PC-9 (cell line): Measurements from ENCODE around the gene RYR3. TPM values are rescaled to one million over a fixed set of nuclear protein-coding genes. Genes with fewer than 3 reads are reported as not detected.

ENCODE experiments used
- BruUV-seq: library from RNA; stranded (reverse); fragments of 400-500 nt; replicated peaks from 2 replicates; lab custom pipeline; 2021; lab: Mats Ljungman, UMichigan
- CTCF ChIA-PET: fragments of 300-600 bp; sonication (Branson Sonifier 250); formaldehyde crosslinking; loops from one replicate; lab custom pipeline; 2022; ENCODE audit warnings: antibody characterized with exemption; lab: Charles Lee
- POLR2A ChIA-PET: fragments of 300-600 bp; sonication (Branson Sonifier 250); formaldehyde crosslinking; loops from one replicate; lab custom pipeline; 2022; ENCODE audit warnings: antibody characterized with exemption; ENCODE audit not compliant: unreplicated experiment; lab: Charles Lee
- DNase-seq, 2 experiments: peaks; one replicate each; pipeline versions ENCODE4 v3.0.0 to v3.0.0-alpha.2; 2015 to 2022; ENCODE audit warnings: mixed read lengths in 1 of 2
- H2AFZ ChIP-seq: fragments of 200-600 bp; sonication (generic); 2 replicates; pipeline ENCODE4 v1.8.1; 2017; ENCODE audit warnings: antibody characterized with exemption
- H3F3A ChIP-seq: fragments of 200-600 bp; sonication (generic); 2 replicates; pipeline ENCODE4 v1.8.1; 2017; ENCODE audit warnings: antibody characterized with exemption, mild to moderate bottlenecking, low read depth; ENCODE audit not compliant: insufficient read depth
- H3K27ac ChIP-seq: fragments of 200-600 bp; sonication (generic); 2 replicates; pipeline ENCODE4 v1.6.1; 2016; ENCODE audit warnings: mixed run types
- H3K27me3 ChIP-seq: fragments of 200-600 bp; sonication (generic); 2 replicates; pipeline ENCODE4 v1.6.1; 2016; ENCODE audit warnings: low read depth, mixed run types; ENCODE audit not compliant: insufficient read depth
- H3K36me3 ChIP-seq: fragments of 200-600 bp; sonication (generic); 2 replicates; pipeline ENCODE4 v1.6.1; 2016; ENCODE audit warnings: low read depth, mixed run types
- H3K4me1 ChIP-seq: fragments of 200-600 bp; sonication (generic); replicated peaks from 2 replicates; pipeline ENCODE4 v1.6.1; 2016; ENCODE audit warnings: mixed run types; ENCODE audit not compliant: insufficient read depth
- H3K4me2 ChIP-seq: fragments of 200-600 bp; sonication (generic); 2 replicates; pipeline ENCODE4 v1.6.1; 2017; ENCODE audit warnings: mixed run types
- H3K4me3 ChIP-seq: fragments of 200-600 bp; sonication (generic); 2 replicates; pipeline ENCODE4 v1.6.1; 2016; ENCODE audit warnings: mixed run types
- H3K79me2 ChIP-seq: fragments of 200-600 bp; sonication (generic); 2 replicates; pipeline ENCODE4 v1.6.1; 2017; ENCODE audit warnings: low read depth, mixed run types
- H3K9me2 ChIP-seq: fragments of 200-600 bp; sonication (generic); 2 replicates; pipeline ENCODE4 v1.8.1; 2017; ENCODE audit warnings: mild to moderate bottlenecking; ENCODE audit not compliant: insufficient read depth
- H3K9me3 ChIP-seq: fragments of 200-600 bp; sonication (generic); 2 replicates; pipeline ENCODE4 v1.8.1; 2016; ENCODE audit warnings: low read depth; ENCODE audit not compliant: insufficient read depth
- H4K20me1 ChIP-seq: fragments of 200-600 bp; sonication (generic); 2 replicates; pipeline ENCODE4 v1.8.1; 2017; ENCODE audit not compliant: insufficient read depth
- CTCF ChIP-seq: fragments of 200-600 bp; sonication (generic); conservative IDR thresholded peaks from 2 replicates; pipeline ENCODE4 v1.6.1; 2017; ENCODE audit warnings: mixed run types, antibody characterized with exemption, mild to moderate bottlenecking, moderate library complexity
- EZH2 ChIP-seq: fragments of 200-600 bp; sonication (generic); IDR thresholded peaks from 2 replicates; pipeline ENCODE4 v1.8.0; 2017; ENCODE audit warnings: antibody characterized with exemption, low read depth
- intact Hi-C: fragments of 100-400 bp; cut with micrococcal nuclease; formaldehyde crosslinking; loops from one replicate; pipeline ENCODE4 v1.10.0; 2022; ENCODE audit not compliant: unreplicated experiment
- total RNA-seq: library from RNA; stranded (reverse); gene quantifications from 2 replicates; pipeline ENCODE4 v1.2.3, GENCODE V29; 2021

The RYR3 gene
- total RNA-seq, 1 experiment from 2014 or later: 0.15 TPM

- H4K20me1 ChIP-seq: no peaks in the 10 kb centered on the region
- ChIA-PET CTCF (no interaction called here), POLR2A (no interaction called here)
- intact Hi-C loops: no loop called here
- no peak for DNase-seq
- no peaks in the 10 kb centered on the region for H3K27me3 ChIP-seq
- H2AFZ ChIP-seq: no peak overlapping the region
- TF ChIP-seq EZH2 (no peak), CTCF (no peak)
- no peaks in the 10 kb centered on the region for H3F3A ChIP-seq
- H3K79me2 ChIP-seq: no peaks in the 10 kb centered on the region
- H3K27ac ChIP-seq: no peak overlapping the region
- H3K9me2 ChIP-seq: no peaks in the 10 kb centered on the region
- no peaks in the 10 kb centered on the region for H3K9me3 ChIP-seq
- H3K4me1 ChIP-seq: no peaks in the 10 kb centered on the region
- no peaks in the 10 kb centered on the region for H3K36me3 ChIP-seq
- BruUV-seq: no TSS peak
- H3K4me2 ChIP-seq: no peak overlapping the region
- no peak overlapping the region for H3K4me3 ChIP-seq
These were observed 349.4 kb downstream of the RYR3 start for GRCh38 chr15:33660151-33660550.

- no TSS peak for BruUV-seq
- CTCF ChIA-PET: no interaction called here
- TF ChIP-seq EZH2 (no peak), CTCF (no peak)
- Histone ChIP-seq H2AFZ (no peak overlapping the region), H3K4me3 (no peak overlapping the region), H3K27ac (no peak overlapping the region), H4K20me1 (no peaks in the 10 kb centered on the region), H3K4me2 (no peak overlapping the region), H3K27me3 (no peaks in the 10 kb centered on the region), H3F3A (no peaks in the 10 kb centered on the region), H3K36me3 (no peaks in the 10 kb centered on the region), H3K79me2 (no peaks in the 10 kb centered on the region), H3K9me2 (no peaks in the 10 kb centered on the region), H3K9me3 (no peaks in the 10 kb centered on the region), H3K4me1 (peaks cover 1% of the 10 kb centered on the region; the same call in 1 of the 2 replicates)
- POLR2A ChIA-PET: no interaction called here
- intact Hi-C loops: no loop called here
- no peak for DNase-seq
These were observed 351.2 kb downstream of the RYR3 start for GRCh38 chr15:33662014-33662413.

GRCh38 chr15:33664947-33665346 lies 354.2 kb downstream of the RYR3 start:
- Histone ChIP-seq H3K27me3 (no peaks in the 10 kb centered on the region), H3K9me2 (no peaks in the 10 kb centered on the region), H3F3A (no peaks in the 10 kb centered on the region), H4K20me1 (no peaks in the 10 kb centered on the region), H3K4me1 (peaks cover 5% of the 10 kb centered on the region; the same call in 1 of the 2 replicates), H3K4me3 (no peak overlapping the region), H3K79me2 (no peaks in the 10 kb centered on the region), H2AFZ (no peak overlapping the region), H3K4me2 (no peak overlapping the region), H3K9me3 (no peaks in the 10 kb centered on the region), H3K36me3 (no peaks in the 10 kb centered on the region), H3K27ac (no peak overlapping the region)
- BruUV-seq: no TSS peak
- TF ChIP-seq EZH2 (no peak), CTCF (no peak)
- DNase-seq: no peak
- POLR2A ChIA-PET: no interaction called here
- CTCF ChIA-PET: no interaction called here
- intact Hi-C loops: no loop called here
